Neural cell (in vitro differentiated cells): ENCODE measurements around the gene IL17RD.

Source experiments
- CTCF ChIP-seq: fragments of 450-650 bp; IDR thresholded peaks from 2 replicates; pipeline ENCODE4 v1.5.1; 2014; ENCODE audit warnings: antibody characterized with exemption, mild to moderate bottlenecking, moderate library complexity; ENCODE audit not compliant: poor library complexity, severe bottlenecking
- EP300 ChIP-seq: fragments of 450-650 bp; conservative IDR thresholded peaks from 2 replicates; pipeline ENCODE4 v1.6.1; 2014; ENCODE audit warnings: antibody characterized with exemption, mild to moderate bottlenecking, moderate library complexity; ENCODE audit not compliant: poor library complexity, severe bottlenecking
- EZH2 ChIP-seq: fragments of 200-600, 300-800 bp; shearing (Covaris generic), sonication (generic); IDR thresholded peaks from 2 replicates; pipeline ENCODE4 v1.6.1; 2014; ENCODE audit warnings: antibody characterized with exemption, low read length, borderline replicate concordance, mild to moderate bottlenecking; ENCODE audit not compliant: insufficient read depth, poor library complexity, severe bottlenecking
- POLR2AphosphoS5 ChIP-seq: IDR thresholded peaks from 2 replicates; pipeline ENCODE4 v1.6.1; 2012
- RAD21 ChIP-seq: fragments of 450-650 bp; conservative IDR thresholded peaks from 2 replicates; pipeline ENCODE4 v1.6.1; 2014; ENCODE audit warnings: antibody characterized with exemption, mild to moderate bottlenecking, moderate library complexity
- SMC3 ChIP-seq: fragments of 450-650 bp; conservative IDR thresholded peaks from 2 replicates; pipeline ENCODE4 v1.6.1; 2014; ENCODE audit warnings: antibody characterized with exemption, mild to moderate bottlenecking, moderate library complexity; ENCODE audit not compliant: poor library complexity
- TAF1 ChIP-seq: IDR thresholded peaks from 2 replicates; pipeline ENCODE4 v1.6.1; 2012; ENCODE audit warnings: low read depth

- TF ChIP-seq CTCF (no peak), POLR2AphosphoS5 (no peak), EP300 (no peak), EZH2 (no peak), TAF1 (no peak), SMC3 (no peak), RAD21 (no peak)
These were observed 103.6 kb downstream of the IL17RD start for GRCh38 chr3:57061556-57061955.
